Muscle of leg (tissue), 11 donors: ENCODE data around the gene GRB2. TPM values are rescaled to one million over a fixed set of nuclear protein-coding genes. Genes with fewer than 3 reads are reported as not detected.

Source experiments
- DNase-seq: peaks from one replicate; pipeline ENCODE4 v3.0.0; 2013
- H3K27ac ChIP-seq: one replicate; pipeline ENCODE4 v1.5.1; 2013; ENCODE audit warnings: mild to moderate bottlenecking, low read length, control low read depth
- H3K27me3 ChIP-seq: one replicate; pipeline ENCODE4 v1.6.1; 2013; ENCODE audit warnings: low read length; ENCODE audit not compliant: control insufficient read depth, insufficient read depth
- H3K36me3 ChIP-seq: one replicate; pipeline ENCODE4 v1.6.1; 2013; ENCODE audit warnings: low read length; ENCODE audit not compliant: control insufficient read depth, insufficient read depth
- H3K4me1 ChIP-seq: one replicate; pipeline ENCODE4 v1.6.1; 2013; ENCODE audit warnings: low read length; ENCODE audit not compliant: control insufficient read depth, insufficient read depth
- H3K4me3 ChIP-seq: one replicate; pipeline ENCODE4 v1.5.1; 2013; ENCODE audit warnings: low read length, control low read depth
- H3K9me3 ChIP-seq: replicated peaks from 2 replicates; pipeline ENCODE4 v1.6.1; 2013; ENCODE audit warnings: low read depth, low read length; ENCODE audit not compliant: control insufficient read depth
- WGBS: methylation state at CpG from one replicate; pipeline ENCODE4 v1.1.5; 2013; ENCODE audit warnings: missing lambda C conversion rate; ENCODE audit not compliant: insufficient coverage; 5-methylcytosine and 5-hydroxymethylcytosine counted together
- polyA plus RNA-seq, 8 donors: library from polyadenylated mRNA; unstranded; fragments of 120-200 nt; gene quantifications; one replicate each; pipeline versions ENCODE4 v1.2.1 to v1.2.3, GENCODE V29; 2013; ENCODE audit warnings: inconsistent platforms in 1 of 8, low replicate concordance in 1 of 8; ENCODE audit not compliant: insufficient read length in 8 of 8, insufficient read depth in 1 of 8
- total RNA-seq: library from RNA; stranded (reverse); fragments of 120-200 nt; gene quantifications from one replicate; pipeline ENCODE4 v1.2.4, GENCODE V29; 2013

Gene GRB2
- total and polyA plus RNA-seq, 9 donors: 88.4 to 162 (median 147) TPM

- peak overlapping the region; percentile 68 for H3K27ac ChIP-seq
- no peaks in the 10 kb centered on the region for H3K36me3 ChIP-seq
- H3K4me1 ChIP-seq: peaks cover 12% of the 10 kb centered on the region
- peak; percentile 90 for DNase-seq
- no peaks in the 10 kb centered on the region for H3K9me3 ChIP-seq
- H3K4me3 ChIP-seq: peak overlapping the region; percentile 76
- WGBS: under 1% methylated on average over 13 of the region's 15 CpGs
- no peaks in the 10 kb centered on the region for H3K27me3 ChIP-seq
Measured at GRCh38 chr17:75404223-75404730, 1.2 kb downstream of the GRB2 start.

DNA sequence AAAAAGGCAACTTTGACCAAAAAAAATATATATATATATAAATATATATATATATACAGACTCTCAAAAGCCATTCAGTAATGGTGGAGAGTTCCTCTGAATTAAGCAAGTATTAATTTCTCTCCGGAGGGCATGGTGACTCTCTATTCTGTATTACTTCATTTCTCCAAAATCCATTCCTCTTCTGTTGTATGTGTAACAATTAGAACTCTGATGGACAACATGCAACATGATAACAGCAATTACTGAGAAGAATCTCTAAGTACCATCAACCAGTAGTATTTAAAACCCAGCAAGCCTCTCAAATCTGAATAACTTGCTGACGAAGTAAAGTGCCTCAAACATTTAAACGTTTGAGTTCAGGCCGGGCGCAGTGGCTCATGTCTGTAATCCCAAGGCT is 2.3 kb downstream of the GRB2 start:
- H3K36me3 ChIP-seq: no peaks in the 10 kb centered on the region
- H3K27ac ChIP-seq: no peak overlapping the region
- 98% methylated on average over 4 of the region's 5 CpGs for WGBS
- no peaks in the 10 kb centered on the region for H3K27me3 ChIP-seq
- no peak for DNase-seq
- no peaks in the 10 kb centered on the region for H3K9me3 ChIP-seq
- peaks cover 12% of the 10 kb centered on the region for H3K4me1 ChIP-seq
- H3K4me3 ChIP-seq: no peak overlapping the region

DNA sequence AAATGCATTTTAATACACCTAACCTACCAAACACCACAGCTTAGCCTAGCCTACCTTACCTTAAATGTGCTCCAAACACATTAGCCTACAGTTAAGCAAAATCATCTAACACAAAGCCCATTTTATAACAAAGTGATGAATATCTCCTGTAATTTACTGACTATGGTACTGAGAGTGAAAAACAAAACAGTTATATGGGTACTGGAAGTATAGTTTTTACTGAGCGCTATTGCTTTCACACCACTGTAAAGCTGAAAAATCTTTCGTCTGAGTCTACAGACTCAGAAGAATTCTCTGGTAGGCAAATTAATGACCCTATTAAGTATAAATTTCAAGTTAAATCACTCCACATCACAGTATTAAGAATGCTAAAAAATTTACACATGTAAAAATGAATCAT is 3.5 kb downstream of the GRB2 start:
- Histone ChIP-seq H3K9me3 (no peaks in the 10 kb centered on the region), H3K4me1 (peaks cover 12% of the 10 kb centered on the region), H3K27me3 (no peaks in the 10 kb centered on the region), H3K4me3 (no peak overlapping the region), H3K36me3 (no peaks in the 10 kb centered on the region), H3K27ac (no peak overlapping the region)
- DNase-seq: no peak
- no CpG with 5 or more reads among the region's 2 CpGs for WGBS

DNA sequence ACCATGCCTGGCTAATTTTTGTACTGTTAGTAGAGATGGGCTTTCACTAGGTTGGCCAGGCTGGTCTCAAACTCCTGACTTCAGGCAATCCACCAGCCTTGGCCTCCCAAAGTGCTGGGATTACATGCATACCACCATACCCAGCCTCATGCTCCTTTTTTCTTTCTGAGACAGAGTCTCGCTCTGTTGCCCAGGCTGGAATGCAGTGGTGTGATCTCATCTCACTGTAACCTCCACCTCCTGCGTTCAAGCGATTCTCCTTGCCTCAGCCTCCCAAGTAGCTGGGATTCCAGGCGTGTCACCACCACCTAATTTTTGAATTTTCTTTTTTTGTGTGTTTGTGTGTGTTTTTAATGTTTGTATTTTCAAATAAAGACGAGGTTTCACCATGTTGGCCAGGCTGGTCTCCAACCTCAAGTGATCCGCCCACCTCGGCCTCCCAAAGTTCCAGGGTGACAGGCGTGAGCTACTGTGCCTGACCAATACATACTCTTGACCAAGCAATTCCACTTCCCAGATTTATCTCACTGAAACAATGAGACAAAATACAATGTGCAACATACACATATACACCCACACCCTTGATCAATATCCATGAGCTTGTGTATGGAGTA is 5.0 kb downstream of the GRB2 start:
- Histone ChIP-seq H3K9me3 (no peaks in the 10 kb centered on the region), H3K36me3 (no peaks in the 10 kb centered on the region), H3K27ac (no peak overlapping the region), H3K27me3 (no peaks in the 10 kb centered on the region), H3K4me3 (no peak overlapping the region), H3K4me1 (peaks cover 4% of the 10 kb centered on the region)
- no peak for DNase-seq
- WGBS: 100% methylated on average over 3 of the region's 8 CpGs

DNA sequence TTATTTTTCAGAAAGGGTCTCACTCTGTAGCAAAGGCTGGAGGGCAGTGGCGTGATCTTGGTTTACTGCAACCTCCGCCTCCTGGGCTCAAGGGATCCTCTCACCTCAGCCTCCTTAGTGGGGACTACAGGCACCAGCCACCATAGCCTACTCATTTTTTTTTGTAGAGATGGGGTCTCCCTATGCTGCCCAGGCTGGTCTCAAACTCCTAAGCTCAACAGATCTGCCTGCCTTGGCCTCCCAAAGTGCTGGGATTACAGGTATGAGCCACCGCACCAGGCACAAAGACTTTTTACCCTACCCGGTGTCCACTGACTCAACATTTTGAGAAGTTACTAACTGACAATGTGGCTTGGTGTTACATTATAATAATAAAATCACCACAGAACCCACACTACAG is 7.2 kb downstream of the GRB2 start:
- Histone ChIP-seq H3K27ac (no peak overlapping the region), H3K27me3 (no peaks in the 10 kb centered on the region), H3K36me3 (no peaks in the 10 kb centered on the region), H3K4me3 (no peak overlapping the region), H3K4me1 (peaks cover 9% of the 10 kb centered on the region), H3K9me3 (no peaks in the 10 kb centered on the region)
- WGBS: no CpG with 5 or more reads among the region's 4 CpGs
- no peak for DNase-seq

- Histone ChIP-seq H3K36me3 (no peaks in the 10 kb centered on the region), H3K9me3 (no peaks in the 10 kb centered on the region), H3K27ac (no peak overlapping the region), H3K4me3 (no peak overlapping the region), H3K4me1 (peaks cover 10% of the 10 kb centered on the region), H3K27me3 (no peaks in the 10 kb centered on the region)
- no peak for DNase-seq
- WGBS: no CpG with 5 or more reads among the region's 1 CpG
Measured at GRCh38 chr17:75397217-75397616, 8.3 kb downstream of the GRB2 start.

- 40% methylated on average over 1 of the region's 2 CpGs for WGBS
- H3K27me3 ChIP-seq: no peaks in the 10 kb centered on the region
- peaks cover 10% of the 10 kb centered on the region for H3K4me1 ChIP-seq
- no peak overlapping the region for H3K4me3 ChIP-seq
- H3K27ac ChIP-seq: no peak overlapping the region
- no peaks in the 10 kb centered on the region for H3K9me3 ChIP-seq
- no peak for DNase-seq
- H3K36me3 ChIP-seq: no peaks in the 10 kb centered on the region
Measured at GRCh38 chr17:75396796-75397195, 8.7 kb downstream of the GRB2 start.

GRCh38 chr17:75396025-75396424 is 9.5 kb downstream of the GRB2 start:
- Histone ChIP-seq H3K27me3 (no peaks in the 10 kb centered on the region), H3K27ac (no peak overlapping the region), H3K4me3 (no peak overlapping the region), H3K36me3 (no peaks in the 10 kb centered on the region), H3K9me3 (no peaks in the 10 kb centered on the region), H3K4me1 (peaks cover 10% of the 10 kb centered on the region)
- DNase-seq: no peak
- WGBS: 77% methylated on average over 6 of the region's 6 CpGs

DNA sequence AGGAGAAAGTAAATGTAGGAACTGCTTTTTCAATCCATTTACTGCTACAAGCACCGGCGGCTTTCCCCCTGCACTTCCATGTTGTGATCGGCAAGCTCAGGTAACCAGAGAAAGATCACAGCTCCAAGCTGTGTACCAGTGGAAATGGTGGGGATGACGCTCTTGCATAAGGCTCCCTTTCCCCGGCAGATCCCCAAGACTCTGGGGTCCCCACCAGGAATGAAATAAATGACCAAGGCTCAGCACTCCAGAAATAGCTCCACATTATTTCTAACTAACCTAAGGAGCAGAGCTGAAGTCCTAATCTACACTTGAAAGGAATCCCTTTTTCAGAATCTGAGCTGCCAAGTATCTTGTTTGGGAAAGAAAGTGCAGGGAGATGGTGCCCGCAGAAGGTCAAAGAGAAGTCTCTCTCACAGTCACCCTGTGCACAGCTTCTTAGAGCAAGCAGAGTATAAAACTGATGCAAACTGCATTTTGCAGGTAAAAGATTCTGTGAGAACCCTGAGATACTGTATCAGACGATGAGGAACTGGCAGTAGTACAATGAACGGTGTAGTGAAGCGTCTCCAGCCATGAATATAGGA is 11.1 kb downstream of the GRB2 start:
- H3K4me1 ChIP-seq: peaks cover 10% of the 10 kb centered on the region
- peak overlapping the region; percentile 94 for H3K27ac ChIP-seq

DNA sequence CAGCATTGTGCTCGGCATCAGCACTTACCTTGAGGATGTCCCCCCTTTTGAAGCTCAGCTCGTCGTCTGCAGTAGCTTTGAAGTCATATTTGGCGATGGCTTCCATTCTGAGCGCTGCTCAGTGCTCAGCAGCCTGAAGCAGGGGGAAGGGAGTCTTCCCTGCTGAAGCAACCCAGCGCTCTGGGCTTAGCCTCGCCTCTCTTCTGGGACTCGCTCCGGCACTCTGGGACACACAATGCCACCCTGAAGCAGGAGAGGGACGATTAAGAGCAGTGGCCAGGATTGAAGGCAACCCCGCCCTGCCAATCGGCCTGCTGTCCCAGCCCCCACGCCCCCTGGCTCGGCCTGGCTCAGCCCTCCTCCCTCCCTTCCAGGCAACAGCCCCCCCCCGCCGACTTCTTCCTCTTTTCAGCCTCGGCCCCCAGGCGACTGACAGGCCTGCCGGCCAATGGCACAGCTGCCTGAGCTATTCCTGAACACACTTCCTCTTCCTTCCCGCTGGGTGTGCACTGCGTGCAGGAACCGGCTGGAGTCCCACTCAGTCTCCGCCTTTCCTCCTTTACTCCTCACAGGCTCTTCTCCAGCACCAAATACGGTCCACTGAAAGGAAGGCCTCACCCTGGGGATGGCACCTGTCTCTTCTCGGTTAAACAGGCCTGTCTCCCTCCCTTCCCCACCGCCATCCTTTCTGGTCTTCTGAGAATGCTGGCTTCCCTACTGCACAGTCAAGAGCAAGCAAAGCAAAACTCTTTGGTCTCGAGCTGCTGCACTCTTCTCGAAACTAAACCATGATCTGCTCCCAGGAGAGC is 11.8 kb downstream of the GRB2 start:
- Histone ChIP-seq H3K27me3 (no peaks in the 10 kb centered on the region), H3K27ac (peak overlapping the region; percentile 96), H3K4me1 (peaks cover 10% of the 10 kb centered on the region), H3K4me3 (peak overlapping the region; percentile 82), H3K9me3 (no peaks in the 10 kb centered on the region), H3K36me3 (peaks cover 2% of the 10 kb centered on the region)
- WGBS: under 1% methylated on average over 25 of the region's 28 CpGs
- DNase-seq: peak; percentile 100

More for the DNA sequence above, 11.1 kb downstream of the GRB2 start:
- WGBS: 0% methylated on average over 2 of the region's 9 CpGs
- Histone ChIP-seq H3K4me3 (peak overlapping the region; percentile 82), H3K36me3 (no peaks in the 10 kb centered on the region), H3K9me3 (no peaks in the 10 kb centered on the region), H3K27me3 (no peaks in the 10 kb centered on the region)
- no peak for DNase-seq
